COLO668 (cell line): ENCODE results near the gene BAHCC1.
A peak's percentile ranks its signal among the peaks of the same experiment; 100 is the strongest.
"Not testable (repeated sequence)": the region's sequence is repeated elsewhere in the genome, so short reads cannot be mapped to it uniquely, and the experiment has no call there.

Source experiments
- DNase-seq: peaks from one replicate; lab custom pipeline; 2025; ENCODE audit not compliant: unreplicated experiment; lab: John Stamatoyannopoulos, UW

Gene BAHCC1

DNA sequence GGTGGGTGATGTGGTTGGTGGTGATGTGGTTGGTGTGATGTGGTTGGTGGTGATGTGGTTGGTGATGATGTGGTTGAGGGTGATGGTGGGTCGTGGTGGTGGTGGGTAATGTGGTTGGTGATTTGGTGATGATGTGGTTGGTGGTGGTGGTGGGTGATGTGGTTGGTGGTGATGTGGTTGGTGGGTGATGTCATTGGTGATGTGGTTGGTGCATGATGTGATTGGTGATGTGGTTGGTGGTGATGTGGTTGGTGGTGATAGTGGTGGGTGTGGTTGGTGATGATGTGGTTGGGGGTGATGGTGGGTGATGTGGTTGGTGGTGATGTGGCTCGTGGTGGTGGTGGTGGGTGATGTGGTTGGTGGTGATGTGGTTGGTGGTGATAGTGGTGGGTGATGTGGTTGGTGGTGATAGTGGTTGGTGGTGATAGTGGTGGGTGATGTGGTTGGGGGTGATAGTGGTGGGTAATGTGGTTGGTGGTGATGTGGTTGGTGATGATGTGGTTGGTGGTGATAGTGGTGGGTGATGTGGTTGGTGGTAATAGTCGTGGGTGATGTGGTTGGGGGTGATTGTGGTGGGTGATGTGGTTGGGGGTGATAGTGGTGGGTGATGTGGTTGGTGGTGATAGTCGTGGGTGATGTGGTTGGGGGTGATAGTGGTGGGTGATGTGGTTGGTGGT is 30.6 kb downstream of the BAHCC1 start:
- not testable (repeated sequence) for DNase-seq

DNA sequence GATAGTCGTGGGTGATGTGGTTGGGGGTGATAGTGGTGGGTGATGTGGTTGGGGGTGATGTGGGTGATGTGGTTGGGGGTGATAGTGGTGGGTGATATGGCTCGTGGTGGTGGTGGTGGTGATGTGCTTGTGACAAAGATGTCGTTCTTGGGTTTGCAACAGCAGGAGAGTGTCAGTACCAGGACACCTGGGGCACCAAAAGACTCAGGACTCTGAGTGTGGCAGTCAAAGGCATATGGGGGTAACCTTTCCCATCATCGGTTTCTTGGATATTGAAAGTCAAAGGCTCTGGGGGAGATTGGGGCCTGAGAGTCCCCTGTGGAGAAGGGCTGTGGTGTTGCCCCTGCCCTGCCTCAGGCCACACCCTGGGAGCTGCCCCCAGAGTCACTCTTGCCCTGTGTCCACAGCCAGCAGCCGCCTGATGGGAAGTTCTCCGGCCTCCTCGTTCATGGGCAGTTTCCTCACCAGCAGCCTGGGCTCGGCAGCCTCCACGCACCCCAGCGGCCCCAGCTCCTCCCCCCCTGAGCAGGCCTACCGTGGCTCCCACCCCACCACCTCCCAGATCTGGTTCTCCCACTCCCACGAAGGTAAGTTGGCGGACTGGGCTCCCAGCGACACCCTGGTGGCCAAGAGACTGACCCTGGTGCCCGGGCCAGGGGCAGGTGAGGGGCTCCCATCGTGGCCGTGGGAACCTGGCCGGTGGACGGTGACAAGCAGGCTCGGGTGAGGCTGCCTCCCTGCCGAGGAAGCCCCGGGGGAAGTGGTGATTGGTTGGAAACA is 31.3 kb downstream of the BAHCC1 start:
- no peak for DNase-seq

DNA sequence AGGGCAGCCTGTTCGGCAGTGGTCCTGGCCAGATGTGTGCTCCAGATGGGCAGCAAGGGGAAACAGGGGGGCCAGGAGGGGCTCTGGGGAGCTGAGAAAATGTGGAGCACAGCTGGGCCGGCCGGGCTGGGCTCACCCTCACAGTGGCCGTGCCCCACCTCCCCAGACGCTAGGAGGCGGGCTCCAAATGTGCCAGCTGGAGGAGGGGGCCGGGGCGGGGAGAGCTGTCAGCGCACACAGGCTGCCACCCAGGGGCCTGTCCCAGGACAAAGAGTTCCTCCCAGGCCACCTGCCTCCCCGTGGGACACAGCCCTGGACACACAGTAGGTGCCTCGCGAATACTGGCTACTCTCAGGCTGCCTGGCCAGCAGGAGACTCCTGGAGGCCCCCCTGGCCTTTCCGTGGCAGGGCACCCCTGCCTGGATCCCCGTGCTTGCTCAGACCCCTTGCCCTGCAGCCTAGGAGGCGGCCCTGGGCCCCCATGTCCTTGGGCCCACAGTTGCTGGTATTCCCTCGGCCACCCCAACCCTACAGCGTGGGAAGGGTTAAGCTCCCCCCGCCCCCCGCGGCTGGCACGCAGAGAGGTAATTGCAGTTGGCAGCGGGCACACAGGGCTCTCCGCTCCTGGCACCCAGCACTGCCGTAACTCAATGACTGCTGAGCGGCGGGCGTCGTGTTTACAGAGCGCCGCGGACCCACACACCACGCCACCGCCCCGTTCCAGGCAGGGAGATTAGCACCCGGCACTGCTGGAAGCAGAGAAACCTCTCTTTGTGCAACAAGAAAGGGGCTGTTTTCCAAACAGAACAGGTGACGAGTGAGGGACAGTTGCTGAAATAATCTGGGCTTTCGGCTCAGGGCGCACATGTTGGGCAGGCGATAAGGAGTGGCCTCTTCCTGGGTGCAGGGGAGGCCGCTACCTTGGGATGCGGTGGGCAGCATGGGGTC is 32.2 kb downstream of the BAHCC1 start:
- DNase-seq = peak; percentile 24

DNA sequence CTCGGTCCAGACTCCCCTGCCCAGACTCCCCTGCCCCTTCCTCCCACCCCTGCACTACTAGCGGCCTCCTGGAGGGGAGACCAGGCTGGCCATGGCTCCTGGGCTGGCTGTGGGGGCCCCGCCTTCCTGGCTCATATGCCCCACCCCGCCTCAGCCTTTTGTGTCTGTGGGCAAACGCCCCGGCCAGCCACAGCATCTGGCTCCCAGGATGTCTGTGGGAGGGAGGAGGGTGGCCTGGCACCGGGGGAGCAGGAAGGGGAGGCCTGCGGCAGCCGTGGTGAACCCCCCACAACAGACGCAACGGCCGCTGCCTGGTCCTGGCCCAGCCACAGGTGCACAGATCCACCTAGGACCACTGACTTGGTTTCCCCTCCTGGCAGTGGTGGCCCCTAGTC is 32.9 kb downstream of the BAHCC1 start:
- DNase-seq = peak; percentile 22

DNA sequence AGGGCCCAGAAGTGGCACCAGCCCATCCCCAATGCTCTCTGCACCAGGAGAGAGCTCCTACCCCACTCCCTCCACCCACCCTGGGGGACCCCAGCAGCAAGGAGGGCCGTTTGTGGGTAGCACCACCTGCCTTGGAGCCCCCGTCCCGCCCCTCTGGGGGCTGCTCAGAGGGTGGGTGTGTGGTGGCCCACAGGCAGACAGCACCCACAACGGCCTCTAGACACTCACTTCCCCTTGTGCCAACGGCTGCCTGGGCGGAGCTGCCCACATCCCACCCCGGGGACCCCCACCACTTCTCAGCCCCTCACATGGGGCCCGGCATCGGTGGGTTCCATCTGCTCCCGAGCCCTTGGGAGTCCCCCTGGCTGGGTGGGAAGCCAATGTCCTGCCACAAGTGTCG is 33.3 kb downstream of the BAHCC1 start:
- no peak for DNase-seq

DNA sequence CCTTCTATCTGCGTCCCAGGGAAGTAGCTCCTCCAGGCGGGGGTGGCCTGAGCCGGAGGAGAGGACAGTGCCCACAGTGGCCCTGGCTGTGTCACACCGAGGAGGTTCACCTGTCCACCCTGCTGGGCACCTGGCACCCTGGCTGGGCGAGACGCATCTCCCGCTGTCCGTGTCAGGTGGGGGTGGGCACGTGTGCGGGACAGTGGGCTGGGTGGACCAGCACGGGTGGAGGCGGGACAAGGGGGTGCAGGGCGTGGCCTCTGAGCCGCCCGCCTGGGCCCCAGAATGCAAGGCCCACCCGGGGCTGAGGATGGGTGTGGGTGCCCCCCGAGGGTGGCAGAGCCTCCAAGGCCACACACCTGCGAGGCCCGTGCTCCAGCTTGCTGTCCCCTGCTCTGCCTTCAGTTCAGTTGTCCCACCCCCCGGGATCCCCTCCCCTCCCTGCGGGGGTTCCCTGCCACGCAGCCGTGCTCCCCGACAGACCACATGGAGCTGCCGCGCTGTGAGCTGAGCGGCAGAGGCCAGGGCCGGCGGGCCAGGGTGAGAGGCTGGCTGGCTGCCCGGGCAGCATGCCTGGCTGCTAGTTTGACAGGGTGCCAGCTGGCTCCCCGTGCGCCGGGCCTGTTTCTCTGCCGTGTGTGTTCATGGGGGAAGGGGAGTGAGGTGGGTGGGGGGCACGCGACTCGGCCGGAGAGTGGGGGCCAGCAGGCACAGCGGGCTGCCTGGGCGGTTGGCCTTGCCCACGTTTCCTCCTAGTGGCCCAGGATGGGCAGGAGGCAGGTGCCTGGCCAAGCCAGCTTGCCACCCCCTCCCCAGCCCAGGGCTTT is 33.9 kb downstream of the BAHCC1 start:
- peak; percentile 68 for DNase-seq

DNA sequence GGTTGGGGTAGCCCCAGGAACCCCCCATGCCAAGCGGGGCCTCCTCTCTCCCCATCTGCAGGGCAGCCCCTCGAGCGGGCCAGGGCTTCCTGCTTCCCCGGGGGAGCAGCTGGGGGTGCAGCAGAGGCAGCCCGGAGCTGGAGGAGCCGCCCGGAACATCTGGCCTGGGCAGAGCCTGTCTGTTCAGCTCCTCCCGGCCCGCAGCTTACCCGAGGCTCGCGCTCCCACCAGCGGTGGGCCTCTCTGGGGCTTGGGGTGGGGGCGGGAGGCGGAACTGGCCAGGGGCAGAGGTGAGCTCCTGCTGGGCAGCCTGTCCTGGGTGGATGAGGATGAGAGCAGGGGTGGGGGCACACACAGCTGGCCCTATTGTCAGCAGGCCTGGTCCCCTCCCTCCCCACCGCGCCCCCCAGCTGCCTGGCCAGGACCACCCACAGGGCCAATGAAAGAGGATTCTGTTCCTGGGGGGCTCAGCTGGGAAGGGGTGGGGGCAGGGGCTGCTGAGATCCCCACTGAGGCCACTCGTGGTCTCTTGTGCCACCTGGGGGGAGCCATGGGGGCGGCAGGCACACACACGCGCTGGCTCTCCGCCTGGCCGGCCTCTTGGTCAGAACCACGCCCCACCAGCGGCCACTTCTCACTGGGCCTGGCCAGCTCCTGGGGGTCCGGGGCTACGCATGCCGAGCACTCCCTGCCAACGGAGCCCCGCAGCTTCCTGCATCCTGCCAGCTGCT is 34.7 kb downstream of the BAHCC1 start:
- peak; percentile 36 for DNase-seq

DNA sequence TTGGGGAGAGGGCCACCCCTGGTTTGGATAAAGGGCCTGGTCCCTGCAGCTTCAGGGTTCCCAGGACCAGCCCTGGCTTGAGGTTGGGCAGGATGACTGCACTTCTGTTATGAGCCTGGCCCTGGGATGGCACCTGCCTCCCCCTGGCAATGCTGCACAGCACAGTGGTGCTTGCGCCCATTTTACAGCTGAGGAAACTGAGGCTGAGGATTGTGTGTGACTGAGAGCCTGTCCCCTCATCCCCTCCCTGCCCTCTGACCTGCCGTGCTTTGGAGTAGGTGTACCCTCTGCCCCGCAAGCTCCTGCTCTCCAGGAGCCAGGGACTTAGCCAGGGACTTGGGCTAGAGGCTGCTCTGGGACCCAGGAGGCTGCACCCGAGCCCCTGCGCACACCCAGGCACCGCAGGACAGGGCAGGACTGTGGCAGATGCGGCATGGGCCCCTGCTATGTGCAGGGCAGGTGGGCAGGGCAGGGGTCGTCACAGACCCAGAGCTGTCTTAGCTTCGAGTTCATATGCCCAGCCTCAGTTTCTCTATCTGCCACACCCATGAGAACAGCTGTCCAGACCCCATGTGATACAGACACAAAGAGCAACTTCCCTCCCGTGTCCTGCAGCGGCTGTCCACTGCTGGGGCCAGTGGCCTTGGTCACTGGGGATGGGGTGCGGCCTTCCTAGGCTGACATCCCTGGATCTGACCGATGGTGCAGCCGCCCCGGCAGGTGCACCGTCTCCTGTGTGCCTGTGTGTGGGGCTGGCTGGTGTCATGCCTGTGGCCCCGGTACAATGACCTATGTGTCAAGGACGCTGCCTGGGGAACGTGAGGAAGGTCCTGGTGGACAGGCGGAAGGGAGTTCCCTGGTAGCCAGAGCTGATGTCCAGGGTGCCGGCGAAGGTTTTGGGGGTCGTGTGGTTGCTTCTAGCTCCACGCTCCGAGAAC is 36.6 kb downstream of the BAHCC1 start:
- peak; percentile 35 for DNase-seq

DNA sequence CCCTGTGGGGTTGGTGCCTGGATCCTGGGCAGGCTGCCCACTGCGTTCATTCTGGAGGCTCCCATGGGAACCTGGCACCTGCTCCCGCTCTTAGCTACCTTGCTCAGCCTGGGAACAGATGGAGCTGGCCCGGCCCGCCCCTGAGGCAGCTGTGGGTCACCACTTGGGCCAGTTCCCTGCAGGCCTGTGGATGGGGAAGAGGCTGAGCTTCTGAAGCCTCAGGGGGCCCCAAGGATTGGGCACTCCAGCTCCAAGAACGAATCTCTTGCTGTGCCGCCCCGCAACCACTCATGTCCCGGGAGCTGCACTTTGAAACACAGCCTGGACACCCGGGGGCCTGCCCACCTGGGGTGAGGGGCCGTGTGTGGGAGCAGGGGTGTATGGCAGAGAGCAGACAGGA is 37.7 kb downstream of the BAHCC1 start:
- peak; percentile 75 for DNase-seq

DNA sequence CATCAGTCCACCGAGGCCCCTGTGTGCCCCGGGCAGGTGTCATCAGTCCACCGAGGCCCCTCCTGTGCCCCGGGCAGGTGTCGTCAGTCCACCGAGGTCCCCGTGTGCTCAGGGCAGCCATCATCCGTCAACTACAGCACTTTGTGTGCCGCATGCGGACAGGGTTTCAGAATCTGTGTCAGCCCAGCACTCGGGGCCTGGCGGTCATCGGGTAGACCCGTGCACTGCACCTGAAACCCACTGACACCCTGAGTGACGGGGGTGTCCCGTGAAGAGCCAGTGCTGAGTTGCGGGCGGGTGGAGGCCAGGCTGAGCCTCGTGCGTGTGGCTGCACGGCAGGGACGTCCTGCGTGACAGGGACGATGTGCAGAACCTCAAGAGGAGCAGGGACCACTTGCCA is 38.4 kb downstream of the BAHCC1 start:
- DNase-seq = no peak

DNA sequence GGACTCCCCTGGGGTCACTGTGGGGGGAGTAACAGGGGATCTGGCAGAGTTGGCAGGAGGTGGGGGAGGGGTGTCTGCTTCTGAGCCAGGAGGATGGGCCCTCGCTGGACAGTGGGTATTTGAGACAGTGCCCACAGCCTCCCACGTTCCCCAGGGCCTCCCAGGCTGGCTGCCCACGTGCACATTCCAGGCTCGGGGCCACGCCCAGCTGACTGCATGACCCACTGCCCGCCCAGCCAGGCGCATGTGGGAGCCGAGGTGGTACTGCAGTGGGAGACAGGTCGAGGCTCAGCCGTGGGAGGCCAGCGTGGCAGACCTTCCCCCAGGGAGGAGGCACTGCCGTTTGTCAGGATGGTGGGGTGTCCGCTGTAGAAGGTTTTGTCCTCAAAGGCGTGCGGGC is 38.8 kb downstream of the BAHCC1 start:
- no peak for DNase-seq

DNA sequence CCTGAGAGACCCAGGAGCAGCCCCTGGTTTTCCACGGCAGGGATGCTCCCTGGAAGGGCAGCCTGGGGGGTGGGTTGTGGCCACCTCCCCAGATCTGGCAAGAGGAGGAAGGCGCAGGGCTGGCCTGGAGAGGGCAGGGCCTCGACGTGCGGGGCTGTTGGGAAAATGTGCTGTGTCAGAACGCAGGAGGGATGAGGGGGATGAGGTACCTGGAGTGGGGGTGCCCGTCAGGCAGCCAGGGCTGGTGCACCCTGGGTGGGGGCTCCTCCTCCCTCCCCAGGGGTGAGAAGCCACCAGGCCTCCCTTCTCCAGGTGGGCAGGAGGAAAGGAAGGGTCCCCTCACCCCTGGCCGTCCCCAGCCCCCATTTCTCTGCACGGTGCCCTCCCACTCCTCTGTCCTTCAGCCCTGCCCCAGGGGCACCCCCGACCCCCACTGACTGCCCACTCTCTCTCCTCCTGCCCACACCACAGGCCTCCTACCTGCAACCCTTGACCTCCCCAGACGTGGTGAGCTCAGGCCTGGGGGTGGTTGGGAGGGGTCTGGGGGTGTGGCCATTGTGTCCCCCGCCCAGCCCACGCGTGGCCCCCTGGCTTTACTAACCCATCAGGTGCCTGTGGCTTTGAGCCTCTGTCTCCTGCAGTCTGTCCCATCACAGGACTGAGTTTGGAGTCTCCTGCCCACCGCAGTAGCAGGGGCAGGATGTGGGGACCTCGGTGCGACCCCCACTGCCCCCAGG is 39.6 kb downstream of the BAHCC1 start:
- no peak for DNase-seq

DNA sequence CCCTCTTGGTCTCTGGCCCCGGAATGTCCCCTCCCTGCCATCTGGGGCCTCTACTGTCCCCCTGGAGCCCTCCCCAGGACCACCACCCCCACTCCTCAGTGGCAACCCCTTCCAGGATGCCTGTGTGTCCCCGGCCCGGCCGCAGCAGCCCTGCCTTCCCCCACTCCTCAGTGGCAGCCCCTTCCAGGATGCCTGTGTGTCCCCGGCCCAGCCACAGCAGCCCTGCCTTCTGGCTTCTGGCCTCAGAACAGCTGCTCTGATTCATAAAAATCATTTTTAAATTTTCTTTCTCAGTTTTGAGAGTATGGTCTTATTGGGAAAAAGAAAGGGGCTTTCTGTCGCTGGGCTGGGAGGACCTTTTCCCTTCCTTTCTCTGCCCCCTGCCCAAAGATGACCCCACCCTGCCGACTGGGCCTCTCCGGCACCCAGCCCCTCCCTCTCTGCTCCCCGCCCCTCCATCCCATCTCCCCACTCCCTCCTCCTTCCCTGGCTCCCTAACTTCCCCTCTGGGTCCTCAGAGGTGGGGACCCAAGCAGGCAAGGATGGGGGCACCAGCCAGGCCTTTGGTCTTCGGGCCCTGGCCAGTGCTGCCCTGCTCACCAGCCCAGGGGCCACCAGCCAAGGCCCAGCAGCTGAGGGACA is 40.5 kb downstream of the BAHCC1 start:
- DNase-seq = no peak

DNA sequence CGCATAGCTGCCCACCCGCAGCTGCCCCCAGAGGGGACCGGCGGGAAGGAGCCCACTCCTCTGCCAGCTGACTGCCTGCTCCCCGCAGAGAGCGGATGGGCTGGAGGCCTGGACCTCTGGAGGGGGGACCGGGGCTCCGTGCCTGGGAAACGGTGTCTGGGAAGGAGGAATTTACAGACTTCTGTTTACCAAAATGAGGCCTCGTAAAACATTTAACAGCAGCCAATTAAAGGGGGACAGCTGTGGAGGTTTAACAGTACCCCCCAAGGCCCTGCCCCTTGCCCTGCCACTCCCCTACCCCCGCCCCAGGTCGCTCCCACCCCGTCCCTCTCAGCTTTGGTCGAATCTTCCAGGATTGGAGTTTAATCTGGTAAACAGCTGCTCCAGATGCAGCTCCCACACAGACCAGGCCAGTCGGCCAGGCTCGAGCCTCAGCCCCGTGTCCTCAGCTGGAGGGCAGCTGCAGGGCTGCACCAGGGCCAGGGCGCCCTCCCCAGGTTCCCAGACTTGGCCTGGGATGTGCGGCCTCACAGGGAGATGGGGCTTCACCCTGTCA is 41.1 kb downstream of the BAHCC1 start:
- no peak for DNase-seq

DNA sequence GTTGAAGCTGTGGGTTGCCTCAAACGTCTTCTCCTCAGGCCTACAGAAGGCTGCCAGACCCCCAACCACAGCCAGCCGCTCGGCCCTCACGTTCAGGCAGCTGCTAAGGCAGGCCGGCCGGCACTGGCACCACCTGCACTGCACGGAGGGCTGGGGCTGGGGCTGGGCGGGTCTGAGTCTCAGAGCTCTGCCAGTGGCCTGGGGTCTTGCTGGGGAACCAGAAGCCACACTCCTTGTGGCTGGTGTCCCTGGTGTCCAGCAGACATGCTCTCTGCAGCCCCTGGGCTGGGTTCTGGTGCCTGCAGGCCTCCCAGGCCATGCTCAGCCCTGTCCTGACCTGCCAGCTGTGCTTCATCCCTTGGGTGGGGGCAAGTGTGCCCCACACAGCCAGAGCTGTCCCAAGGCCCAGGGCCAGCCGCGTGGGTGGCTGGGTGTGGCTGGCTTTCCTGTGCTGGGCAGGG is 42.0 kb downstream of the BAHCC1 start:
- DNase-seq = no peak

DNA sequence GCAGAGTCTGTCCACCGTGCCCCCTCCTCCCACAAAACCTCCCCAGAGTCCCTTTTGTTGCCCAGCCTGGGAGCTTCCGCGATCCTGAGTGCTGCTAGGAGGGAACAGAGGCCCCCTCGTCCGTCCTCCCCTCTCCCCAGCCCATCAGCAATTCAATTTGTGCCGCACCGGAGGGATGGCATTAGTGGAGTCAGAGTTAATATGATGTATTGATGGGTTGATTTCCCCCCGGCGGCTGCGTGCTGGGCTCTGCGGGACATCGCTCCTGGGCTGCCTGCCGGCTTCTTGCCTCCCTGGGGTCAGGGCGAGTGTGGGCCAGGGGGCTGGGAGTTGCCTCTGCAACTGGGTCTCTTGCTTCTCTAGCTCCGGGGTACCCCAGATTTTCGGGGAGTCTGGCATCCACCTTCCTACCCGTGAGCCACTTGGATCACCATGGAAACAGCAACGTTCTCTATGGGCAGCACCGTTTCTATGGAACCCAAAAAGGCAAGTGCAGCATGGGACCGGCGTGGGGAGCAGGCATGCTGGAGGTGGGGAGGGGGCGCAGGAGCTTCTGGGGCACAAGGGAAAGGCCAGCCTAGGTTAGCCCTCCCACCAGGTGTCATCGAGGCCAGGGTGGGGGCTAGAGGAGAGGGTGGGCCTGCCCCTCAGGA is 42.9 kb downstream of the BAHCC1 start:
- DNase-seq = no peak

DNA sequence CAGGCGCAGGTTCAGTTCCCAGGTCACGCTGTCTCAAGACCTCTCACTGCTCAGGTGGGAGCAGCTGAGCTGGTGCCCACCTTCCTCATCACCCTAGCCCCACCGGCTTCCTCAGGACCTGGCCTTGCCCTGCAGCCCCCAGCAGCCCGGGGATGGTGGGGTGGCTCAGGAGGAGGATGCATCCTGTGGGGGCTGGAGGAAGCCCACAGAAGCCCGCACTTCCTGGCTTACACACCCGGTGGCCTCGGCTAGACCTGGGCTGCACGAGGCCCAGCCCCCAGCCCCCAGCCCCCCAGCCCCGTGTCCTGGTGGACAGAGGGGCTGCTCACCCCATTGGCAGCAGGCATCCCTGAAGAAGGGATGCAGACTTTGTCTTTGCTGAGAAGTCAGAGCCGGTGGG is 43.4 kb downstream of the BAHCC1 start:
- DNase-seq = no peak
